ENCODE data around the gene TIAL1. TPM values are rescaled to one million over a fixed set of nuclear protein-coding genes. Genes with fewer than 3 reads are reported as not detected.

TIAL1 gene
- total and polyA plus RNA-seq, 2 of the 13 experiments (the other 11 are each of a cell fraction or from before 2014, with no cell fraction given): 31.5 to 148 TPM

DNA sequence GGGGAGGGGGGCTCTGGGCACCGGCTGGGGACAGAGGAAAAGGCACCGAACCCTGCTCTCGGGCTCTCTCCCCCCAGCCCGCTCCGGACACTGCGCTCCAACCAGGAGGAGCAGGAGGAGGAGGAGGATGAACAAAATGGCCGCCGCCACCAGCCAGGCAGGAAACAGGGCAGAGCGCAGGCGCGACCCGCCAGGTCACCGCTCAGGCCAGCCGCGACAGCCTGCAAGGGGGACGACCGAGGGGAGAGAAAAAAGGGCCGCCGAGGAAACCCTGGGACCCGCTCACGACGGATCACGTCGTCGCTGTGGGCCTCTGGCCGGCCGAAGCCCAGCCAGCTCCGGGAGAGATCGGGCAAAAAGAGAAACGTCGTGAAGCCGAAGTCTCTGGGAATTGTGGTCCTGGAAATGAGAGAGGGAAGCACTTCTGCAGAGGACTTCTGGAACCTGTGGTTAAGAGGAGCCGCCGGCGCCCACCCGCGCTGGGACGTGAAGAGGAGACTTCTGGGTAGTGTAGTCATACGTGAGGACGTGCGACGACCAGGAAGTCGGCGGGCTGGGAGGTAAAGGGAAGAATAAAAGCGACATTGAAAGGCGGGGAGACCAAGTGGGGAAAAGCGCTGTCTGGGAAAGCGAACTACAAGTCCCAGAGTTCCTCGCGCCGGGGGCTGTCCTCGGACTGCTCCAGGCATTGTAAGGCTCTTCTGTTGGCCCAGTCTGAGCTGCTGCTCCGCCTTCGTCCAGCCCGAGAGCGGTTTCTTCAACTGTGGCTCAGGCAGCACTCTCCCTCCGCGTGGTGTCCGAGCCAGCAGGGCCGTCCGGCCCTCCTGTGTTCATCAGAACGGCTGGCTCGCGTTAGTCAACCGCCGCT is at the start of gene TIAL1 (continued):
- TF ChIP-seq ZNF773 (CRISPR knock-in tag; IDR thresholded peaks at IDR 0.05; ENCODE audit: borderline replicate concordance) (no peak), ZNF563 (CRISPR knock-in tag; IDR thresholded peaks at IDR 0.05) (peak; percentile 17; the same call in 1 of the 2 replicates), SMC3 (IDR thresholded peaks at IDR 0.05; ENCODE audit: low read length) (no peak), ZNF160 (CRISPR knock-in tag; IDR thresholded peaks at IDR 0.05) (no peak), MLLT10 (CRISPR knock-in tag; IDR thresholded peaks at IDR 0.05) (no peak), ZNF274 (CRISPR knock-in tag; IDR thresholded peaks at IDR 0.05) (no peak; the same call in 1 of the 2 replicates), RFXAP (CRISPR knock-in tag; IDR thresholded peaks at IDR 0.05; ENCODE audit: borderline replicate concordance) (no peak), ZNF564 (CRISPR knock-in tag; IDR thresholded peaks at IDR 0.05) (peak; percentile 20; the same call in 1 of the 2 replicates), ZNF724P (CRISPR knock-in tag; IDR thresholded peaks at IDR 0.05; ENCODE audit: borderline replicate concordance) (peak; percentile 49; the same call in 1 of the 2 replicates), ZFP1 (CRISPR knock-in tag; IDR thresholded peaks at IDR 0.05) (no peak; the same call in 1 of the 2 replicates), ATAD3A (CRISPR knock-in tag; IDR thresholded peaks at IDR 0.05) (no peak), BRD4 (CRISPR knock-in tag; IDR thresholded peaks at IDR 0.05) (peak; percentile 65; the same call in 1 of the 2 replicates), THYN1 (CRISPR knock-in tag; IDR thresholded peaks at IDR 0.05; ENCODE audit: borderline replicate concordance, low read depth) (no peak), NRL (CRISPR knock-in tag; IDR thresholded peaks at IDR 0.05; ENCODE audit: borderline replicate concordance) (peak; percentile 83; the same call in 1 of the 2 replicates), STAG1 (CRISPR knock-in tag; IDR thresholded peaks at IDR 0.05) (no peak)
- TF ChIP-seq, protein P1, sequence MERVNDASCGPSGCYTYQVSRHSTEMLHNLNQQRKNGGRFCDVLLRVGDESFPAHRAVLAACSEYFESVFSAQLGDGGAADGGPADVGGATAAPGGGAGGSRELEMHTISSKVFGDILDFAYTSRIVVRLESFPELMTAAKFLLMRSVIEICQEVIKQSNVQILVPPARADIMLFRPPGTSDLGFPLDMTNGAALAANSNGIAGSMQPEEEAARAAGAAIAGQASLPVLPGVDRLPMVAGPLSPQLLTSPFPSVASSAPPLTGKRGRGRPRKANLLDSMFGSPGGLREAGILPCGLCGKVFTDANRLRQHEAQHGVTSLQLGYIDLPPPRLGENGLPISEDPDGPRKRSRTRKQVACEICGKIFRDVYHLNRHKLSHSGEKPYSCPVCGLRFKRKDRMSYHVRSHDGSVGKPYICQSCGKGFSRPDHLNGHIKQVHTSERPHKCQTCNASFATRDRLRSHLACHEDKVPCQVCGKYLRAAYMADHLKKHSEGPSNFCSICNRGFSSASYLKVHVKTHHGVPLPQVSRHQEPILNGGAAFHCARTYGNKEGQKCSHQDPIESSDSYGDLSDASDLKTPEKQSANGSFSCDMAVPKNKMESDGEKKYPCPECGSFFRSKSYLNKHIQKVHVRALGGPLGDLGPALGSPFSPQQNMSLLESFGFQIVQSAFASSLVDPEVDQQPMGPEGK (CRISPR knock-in tag; IDR thresholded peaks at IDR 0.05): peak; percentile 55
- TF ChIP-seq, protein P2, sequence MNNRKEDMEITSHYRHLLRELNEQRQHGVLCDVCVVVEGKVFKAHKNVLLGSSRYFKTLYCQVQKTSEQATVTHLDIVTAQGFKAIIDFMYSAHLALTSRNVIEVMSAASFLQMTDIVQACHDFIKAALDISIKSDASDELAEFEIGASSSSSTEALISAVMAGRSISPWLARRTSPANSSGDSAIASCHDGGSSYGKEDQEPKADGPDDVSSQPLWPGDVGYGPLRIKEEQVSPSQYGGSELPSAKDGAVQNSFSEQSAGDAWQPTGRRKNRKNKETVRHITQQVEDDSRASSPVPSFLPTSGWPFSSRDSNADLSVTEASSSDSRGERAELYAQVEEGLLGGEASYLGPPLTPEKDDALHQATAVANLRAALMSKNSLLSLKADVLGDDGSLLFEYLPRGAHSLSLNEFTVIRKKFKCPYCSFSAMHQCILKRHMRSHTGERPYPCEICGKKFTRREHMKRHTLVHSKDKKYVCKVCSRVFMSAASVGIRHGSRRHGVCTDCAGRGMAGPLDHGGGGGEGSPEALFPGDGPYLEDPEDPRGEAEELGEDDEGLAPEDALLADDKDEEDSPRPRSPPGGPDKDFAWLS (CRISPR knock-in tag; IDR thresholded peaks at IDR 0.05; ENCODE audit: borderline replicate concordance): no peak
- TF ChIP-seq, protein P3, sequence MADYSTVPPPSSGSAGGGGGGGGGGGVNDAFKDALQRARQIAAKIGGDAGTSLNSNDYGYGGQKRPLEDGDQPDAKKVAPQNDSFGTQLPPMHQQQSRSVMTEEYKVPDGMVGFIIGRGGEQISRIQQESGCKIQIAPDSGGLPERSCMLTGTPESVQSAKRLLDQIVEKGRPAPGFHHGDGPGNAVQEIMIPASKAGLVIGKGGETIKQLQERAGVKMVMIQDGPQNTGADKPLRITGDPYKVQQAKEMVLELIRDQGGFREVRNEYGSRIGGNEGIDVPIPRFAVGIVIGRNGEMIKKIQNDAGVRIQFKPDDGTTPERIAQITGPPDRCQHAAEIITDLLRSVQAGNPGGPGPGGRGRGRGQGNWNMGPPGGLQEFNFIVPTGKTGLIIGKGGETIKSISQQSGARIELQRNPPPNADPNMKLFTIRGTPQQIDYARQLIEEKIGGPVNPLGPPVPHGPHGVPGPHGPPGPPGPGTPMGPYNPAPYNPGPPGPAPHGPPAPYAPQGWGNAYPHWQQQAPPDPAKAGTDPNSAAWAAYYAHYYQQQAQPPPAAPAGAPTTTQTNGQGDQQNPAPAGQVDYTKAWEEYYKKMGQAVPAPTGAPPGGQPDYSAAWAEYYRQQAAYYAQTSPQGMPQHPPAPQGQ (CRISPR knock-in tag; IDR thresholded peaks at IDR 0.05; ENCODE audit: borderline replicate concordance): no peak
- TF ChIP-seq, protein P4, sequence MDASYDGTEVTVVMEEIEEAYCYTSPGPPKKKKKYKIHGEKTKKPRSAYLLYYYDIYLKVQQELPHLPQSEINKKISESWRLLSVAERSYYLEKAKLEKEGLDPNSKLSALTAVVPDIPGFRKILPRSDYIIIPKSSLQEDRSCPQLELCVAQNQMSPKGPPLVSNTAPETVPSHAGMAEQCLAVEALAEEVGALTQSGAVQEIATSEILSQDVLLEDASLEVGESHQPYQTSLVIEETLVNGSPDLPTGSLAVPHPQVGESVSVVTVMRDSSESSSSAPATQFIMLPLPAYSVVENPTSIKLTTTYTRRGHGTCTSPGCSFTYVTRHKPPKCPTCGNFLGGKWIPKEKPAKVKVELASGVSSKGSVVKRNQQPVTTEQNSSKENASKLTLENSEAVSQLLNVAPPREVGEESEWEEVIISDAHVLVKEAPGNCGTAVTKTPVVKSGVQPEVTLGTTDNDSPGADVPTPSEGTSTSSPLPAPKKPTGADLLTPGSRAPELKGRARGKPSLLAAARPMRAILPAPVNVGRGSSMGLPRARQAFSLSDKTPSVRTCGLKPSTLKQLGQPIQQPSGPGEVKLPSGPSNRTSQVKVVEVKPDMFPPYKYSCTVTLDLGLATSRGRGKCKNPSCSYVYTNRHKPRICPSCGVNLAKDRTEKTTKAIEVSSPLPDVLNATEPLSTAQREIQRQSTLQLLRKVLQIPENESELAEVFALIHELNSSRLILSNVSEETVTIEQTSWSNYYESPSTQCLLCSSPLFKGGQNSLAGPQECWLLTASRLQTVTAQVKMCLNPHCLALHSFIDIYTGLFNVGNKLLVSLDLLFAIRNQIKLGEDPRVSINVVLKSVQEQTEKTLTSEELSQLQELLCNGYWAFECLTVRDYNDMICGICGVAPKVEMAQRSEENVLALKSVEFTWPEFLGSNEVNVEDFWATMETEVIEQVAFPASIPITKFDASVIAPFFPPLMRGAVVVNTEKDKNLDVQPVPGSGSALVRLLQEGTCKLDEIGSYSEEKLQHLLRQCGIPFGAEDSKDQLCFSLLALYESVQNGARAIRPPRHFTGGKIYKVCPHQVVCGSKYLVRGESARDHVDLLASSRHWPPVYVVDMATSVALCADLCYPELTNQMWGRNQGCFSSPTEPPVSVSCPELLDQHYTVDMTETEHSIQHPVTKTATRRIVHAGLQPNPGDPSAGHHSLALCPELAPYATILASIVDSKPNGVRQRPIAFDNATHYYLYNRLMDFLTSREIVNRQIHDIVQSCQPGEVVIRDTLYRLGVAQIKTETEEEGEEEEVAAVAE (CRISPR knock-in tag; IDR thresholded peaks at IDR 0.05; ENCODE audit: borderline replicate concordance): peak; percentile 98

Measured in HepG2 (cell line).